Superior temporal gyrus (tissue), 1 donor: ENCODE measurements around the gene CCDC149.

ENCODE experiments used
- DNase-seq: peaks from one replicate; pipeline ENCODE4 v3.0.0-alpha.2; 2016; ENCODE audit errors: extremely low spot score

CCDC149 gene

GRCh38 chr4:24802648-24803047 lies 110.2 kb downstream of the CCDC149 start:
- DNase-seq, result no peak

DNA sequence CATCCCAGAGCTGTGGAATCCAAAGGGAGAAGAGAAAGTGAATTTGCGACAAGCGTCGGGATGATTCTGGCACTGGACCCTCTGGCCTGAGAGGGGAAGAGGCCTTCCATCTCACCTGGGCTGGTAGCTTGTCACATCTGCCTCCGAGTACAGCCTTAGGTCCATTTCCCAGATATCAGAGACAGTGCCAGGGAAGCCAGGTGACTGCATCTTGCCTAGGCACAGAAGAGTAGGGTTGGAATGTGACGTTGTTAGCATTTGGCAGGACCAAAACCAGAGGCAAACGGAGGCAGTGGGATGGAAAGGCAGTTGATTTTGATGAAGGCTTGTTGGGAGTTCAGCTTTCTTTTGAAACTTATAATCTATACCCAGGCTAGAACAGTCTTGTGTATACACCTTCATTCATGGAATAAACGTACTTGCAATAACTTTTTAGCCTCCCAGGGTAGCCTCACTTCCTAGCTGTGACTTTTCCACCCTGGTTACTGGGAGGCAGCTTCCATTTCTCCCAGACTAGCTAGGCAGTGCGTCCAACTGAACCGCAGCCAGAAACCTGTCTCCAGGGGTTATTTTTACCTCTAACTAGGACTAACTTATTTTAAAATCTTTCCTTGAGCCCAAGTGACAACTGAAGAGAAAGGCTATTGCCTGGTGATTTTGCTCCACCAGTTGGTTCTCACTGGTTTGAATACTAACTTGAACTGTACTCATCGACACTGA lies 111.5 kb downstream of the CCDC149 start:
- DNase-seq, result no peak

DNA sequence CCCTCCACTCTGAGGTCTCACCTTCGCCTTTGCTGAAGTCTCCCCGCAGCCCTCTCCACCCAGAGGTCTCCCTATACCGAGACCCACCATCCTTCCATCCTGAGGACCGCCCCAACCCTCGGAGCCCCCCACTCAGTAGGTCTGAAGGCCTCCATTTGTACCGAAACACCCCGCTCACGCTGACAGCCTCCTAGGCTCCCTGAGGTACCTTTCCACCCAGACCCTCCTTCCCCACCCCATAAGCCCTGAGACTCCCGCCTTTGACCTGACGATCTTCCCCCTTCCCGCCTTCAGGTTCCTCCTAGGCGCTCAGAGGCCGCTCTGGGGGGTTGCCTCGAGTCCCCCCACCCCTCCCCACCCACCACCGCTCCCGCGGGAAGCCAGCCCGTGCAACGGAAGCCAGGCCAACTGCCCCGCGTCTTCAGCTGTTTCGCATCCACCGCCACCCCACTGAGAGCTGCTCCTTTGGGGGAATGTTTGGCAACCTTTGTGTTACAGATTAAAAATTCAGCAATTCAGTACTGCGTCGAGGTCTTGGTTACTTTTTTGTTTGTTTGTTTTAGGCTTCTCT lies 112.4 kb downstream of the CCDC149 start:
- no peak for DNase-seq

DNA sequence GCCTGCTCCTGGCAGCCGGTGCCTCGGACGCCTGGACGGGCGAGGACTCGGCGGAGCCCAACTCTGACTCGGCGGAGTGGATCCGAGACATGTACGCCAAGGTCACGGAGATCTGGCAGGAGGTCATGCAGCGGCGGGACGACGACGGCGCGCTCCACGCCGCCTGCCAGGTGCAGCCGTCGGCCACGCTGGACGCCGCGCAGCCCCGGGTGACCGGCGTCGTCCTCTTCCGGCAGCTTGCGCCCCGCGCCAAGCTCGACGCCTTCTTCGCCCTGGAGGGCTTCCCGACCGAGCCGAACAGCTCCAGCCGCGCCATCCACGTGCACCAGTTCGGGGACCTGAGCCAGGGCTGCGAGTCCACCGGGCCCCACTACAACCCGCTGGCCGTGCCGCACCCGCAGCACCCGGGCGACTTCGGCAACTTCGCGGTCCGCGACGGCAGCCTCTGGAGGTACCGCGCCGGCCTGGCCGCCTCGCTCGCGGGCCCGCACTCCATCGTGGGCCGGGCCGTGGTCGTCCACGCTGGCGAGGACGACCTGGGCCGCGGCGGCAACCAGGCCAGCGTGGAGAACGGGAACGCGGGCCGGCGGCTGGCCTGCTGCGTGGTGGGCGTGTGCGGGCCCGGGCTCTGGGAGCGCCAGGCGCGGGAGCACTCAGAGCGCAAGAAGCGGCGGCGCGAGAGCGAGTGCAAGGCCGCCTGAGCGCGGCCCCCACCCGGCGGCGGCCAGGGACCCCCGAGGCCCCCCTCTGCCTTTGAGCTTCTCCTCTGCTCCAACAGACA lies 113.1 kb downstream of the CCDC149 start:
- DNase-seq, result no peak

DNA sequence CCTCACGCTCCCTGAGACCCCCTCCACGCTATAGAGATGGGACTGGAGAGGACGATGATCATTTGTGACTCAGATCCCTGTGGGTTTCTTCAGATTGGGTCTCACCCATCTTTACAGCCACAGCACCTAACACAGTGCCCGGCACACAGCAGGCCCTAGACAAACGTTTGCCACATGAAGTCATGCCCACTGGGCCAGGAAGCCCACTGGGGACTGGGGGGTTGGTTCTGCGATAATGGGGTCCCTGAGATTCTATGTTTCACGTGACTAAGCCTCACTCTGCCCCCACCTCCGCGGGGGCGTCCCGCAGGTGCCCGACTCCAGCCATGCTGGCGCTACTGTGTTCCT lies 113.7 kb downstream of the CCDC149 start:
- no peak for DNase-seq

- no peak for DNase-seq
These were observed 114.7 kb downstream of the CCDC149 start for GRCh38 chr4:24798036-24798610.

DNA sequence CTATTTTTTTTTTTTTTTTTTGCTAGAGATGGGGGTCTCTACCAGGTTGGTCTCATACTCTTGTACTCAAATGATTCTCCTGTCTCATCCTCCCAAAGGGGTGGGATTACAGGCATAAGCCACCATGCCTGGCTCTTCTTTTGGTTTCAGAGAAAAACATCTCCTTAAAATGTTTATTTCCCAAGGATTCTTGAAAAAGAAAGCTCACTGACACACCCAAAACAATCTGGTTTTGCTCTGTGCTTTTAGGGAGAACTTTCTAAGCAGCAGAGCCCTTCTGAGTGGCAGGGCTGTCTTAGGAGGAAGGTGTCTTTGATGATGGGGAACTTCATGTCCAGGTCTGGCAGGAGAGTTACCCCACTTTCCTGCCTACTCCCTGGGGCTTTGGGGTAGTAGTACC lies 116.2 kb downstream of the CCDC149 start:
- no peak for DNase-seq

DNA sequence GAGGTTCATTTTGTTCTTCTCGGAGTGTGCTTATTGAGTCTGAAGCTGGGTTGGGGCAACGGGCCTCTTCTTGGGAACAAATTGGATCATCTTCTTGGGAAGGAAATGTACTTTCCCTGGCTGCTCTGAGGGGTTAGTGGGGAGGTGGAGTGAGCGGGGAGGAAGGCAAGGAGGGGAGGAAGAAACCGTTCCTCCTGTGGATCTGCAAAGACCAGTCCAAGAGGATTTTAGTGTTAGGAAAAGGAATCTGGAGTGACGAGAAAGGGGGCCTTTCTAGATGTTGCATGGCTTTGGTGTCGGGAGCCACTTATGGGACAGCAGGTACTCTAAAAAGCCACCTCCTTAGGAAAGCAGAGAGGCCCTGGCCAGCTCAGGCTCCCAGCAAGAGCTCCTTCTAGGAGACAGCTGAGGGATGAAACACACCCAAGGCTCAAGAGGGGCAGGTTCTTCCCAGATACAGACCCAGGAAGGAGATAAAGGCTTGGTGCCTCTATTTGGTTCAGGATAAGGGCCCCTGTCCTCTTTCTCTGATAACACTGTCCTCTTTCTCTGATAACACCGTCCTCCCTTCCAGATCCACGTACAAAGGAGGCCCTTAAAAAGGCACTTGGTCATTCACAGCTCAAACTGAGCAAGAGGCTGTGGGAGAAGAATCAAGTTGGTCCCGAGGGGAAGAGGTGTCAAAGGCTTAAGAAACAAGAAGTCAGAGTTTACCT lies 117.0 kb downstream of the CCDC149 start:
- DNase-seq, result no peak

DNA sequence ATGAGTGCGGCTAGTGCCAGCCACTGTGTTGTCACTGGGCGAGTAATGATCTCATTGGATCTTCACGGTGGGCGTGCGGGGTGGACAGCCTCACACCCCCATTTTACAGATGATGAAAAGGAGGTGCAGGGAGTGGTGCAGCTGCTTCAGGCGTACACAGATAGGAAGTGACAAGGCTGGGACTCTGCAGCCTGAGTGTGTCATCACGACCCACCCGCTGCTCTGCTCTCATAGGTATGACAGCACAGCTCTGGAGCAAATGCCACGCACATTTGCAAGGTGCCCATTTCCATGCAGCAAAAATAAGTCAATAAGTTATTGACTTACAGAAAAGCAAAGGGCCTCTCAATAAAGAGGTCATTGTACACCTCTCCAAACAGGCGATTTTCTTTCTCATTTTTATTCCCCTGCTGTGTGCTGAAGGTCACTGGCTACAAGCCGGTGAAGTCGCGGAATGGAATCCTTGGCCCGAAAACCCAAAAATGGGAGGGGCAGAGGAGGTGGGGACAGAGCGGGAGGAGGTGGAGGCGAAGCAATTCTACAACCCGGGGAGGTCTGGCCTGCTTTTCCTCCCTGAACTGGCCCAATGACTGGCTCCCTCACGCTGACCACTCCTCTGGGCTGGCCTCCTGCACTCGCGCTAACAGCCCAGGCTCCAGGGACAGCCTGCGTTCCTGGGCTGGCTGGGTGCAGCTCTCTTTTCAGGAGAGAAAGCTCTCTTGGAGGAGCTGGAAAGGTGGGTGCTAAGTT lies 117.8 kb downstream of the CCDC149 start, which contains the start of gene SOD3:
SOD3 (plus strand) TSS at position 658 of the 750 bp plus-strand sequence. CDS start 3,949 bp downstream, outside the sequence.
- DNase-seq, result no peak

- DNase-seq, result no peak
These were observed 118.4 kb downstream of the CCDC149 start for GRCh38 chr4:24794480-24794879.

- no peak for DNase-seq
These were observed 118.8 kb downstream of the CCDC149 start for GRCh38 chr4:24794051-24794450.

DNA sequence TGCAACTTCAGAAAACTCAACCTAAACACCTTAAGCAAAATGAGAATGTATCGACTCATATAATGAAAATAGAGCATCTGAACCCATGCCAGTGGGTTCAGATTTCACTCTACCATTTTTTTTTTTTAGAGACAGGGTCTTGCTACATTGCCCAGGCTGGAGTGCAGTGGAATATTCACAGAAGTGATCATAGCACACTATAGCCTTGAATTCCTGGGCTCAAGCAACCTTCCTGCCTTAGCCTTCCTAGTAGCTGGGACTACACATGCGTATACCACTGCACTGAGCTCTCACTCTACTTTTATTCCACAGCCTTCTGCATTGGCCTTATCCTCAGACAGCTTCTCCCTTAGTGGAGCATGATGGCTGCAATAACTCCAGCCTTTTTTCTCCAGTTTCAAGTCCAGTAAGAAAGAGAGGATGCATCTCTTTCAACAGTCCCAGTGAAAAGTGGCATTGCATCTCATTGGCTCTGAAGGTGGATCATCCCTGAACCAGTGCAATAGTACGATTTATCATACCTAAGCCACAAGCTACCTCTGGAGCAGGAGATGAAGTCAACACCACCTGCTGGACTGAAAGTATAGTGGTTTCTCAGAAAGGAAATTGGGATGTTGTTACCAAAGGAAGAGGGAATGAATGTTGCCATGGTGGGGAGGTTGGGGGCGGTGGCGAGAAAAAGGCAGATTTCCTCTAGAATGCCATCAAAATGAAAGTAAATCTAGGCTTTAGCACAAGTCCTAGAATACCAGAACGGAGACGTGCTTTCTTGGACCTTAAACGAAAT lies 119.4 kb downstream of the CCDC149 start:
- DNase-seq, result peak; percentile 31

GRCh38 chr4:24792552-24792951 lies 120.3 kb downstream of the CCDC149 start:
- DNase-seq, result no peak

DNA sequence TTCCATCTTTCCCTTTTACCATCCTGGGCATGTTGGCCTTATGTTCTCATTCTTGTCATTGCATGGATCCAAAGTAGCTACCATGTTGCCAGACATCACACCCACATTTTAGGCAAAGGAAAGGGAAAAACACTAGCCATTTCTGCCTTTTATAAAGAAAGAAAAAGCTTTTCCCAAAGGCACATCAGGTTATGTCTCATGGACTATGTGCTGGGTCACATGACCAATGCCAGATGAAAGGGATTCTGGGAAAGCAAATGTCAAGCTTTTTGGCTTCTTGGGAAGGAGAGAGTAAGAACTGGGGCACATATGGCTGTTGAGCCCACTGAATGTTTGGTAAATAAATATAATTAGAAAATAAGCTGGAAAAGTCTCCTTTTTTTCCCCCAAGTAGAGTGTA lies 121.8 kb downstream of the CCDC149 start:
- no peak for DNase-seq

DNA sequence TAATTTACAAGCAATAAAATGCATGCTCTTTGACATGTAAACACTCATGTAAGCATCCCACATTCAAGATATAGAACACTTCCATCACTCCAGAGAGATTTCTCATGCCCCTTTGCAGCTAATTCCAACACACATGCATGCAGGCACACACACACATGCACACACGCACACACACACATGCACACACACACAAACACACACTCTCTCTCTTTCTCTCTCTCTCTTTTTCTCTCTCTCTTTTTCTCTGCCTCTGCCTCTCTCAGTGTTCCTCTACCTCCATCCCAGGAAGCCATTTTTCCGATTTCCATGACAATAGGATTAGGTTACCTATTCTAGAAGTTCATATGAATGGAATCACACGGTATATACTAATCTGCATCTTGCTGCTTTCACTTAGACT lies 129.3 kb downstream of the CCDC149 start:
- DNase-seq, result no peak

- peak; percentile 66 for DNase-seq
These were observed 130.7 kb downstream of the CCDC149 start for GRCh38 chr4:24781999-24782745.

GRCh38 chr4:24780936-24781495 lies 131.8 kb downstream of the CCDC149 start:
- DNase-seq, result no peak

DNA sequence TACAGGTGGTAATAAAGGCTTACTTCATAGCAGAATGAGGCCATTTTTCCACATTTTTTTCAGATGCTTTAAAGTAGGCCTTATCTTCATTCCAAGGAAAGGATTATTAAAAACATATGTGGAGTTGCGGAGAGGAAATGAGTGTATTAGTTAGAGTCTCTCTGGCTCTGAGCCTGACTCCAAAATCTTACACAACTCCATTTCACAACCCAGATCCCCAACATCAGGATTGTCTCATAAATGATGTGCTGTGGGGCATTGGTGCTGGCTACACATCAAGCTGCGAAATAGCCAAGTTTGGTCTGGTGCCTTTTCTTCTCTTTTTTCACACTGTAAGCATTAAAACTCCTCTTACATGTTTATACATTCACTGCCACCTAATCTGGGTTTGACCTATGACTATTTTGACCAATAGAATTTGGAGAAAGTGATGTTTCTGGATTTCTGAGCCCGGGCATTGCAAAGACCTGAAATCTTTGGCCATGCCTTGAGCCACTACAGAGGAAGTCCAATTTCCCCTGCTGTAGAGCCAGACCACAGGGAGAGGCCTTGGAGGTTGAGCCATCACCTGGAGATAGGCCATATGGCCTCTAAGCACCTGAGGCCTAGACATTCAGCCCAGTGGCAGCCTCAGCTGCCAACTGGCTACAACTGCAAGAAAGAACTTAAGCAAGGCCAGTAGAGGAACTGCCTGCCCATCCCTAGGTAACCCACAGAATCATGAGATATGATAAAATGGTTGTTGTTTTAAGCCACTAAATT lies 134.2 kb downstream of the CCDC149 start:
- DNase-seq, result no peak
